HCT116 (cell line): ENCODE results near the gene NBPF12. TPM values are rescaled to one million over a fixed set of nuclear protein-coding genes. Genes with fewer than 3 reads are reported as not detected.
"Not testable (repeated sequence)": the region's sequence is repeated elsewhere in the genome, so short reads cannot be mapped to it uniquely, and the experiment has no call there.

ENCODE experiments used
- ATAC-seq: fragments of 200-7000 bp; cut with Tn5 transposase; 2 replicates; pipeline ENCODE4 v1.9.1; 2020; ENCODE audit warnings: mild to moderate bottlenecking, moderate library complexity
- Bru-seq: library from RNA; stranded (reverse); fragments of 400-500 nt; gene quantifications from one replicate; lab custom pipeline; 2021; lab: Mats Ljungman, UMichigan
- BruChase-seq, 2 experiments: library from RNA; stranded (reverse); fragments of 400-500 nt; gene quantifications; one replicate each; lab custom pipeline; 2021; lab: Mats Ljungman, UMichigan
- BruUV-seq: library from RNA; stranded (reverse); fragments of 400-500 nt; replicated peaks from 2 replicates; lab custom pipeline; 2021; lab: Mats Ljungman, UMichigan
- CTCF ChIA-PET: fragments of 300-600 bp; sonication (Branson Sonifier 250); formaldehyde crosslinking; loops from one replicate; lab custom pipeline; 2021; ENCODE audit warnings: antibody characterized with exemption; lab: Charles Lee
- POLR2A ChIA-PET: fragments of 300-600, 350-600 bp; sonication (Branson Sonifier 250); formaldehyde crosslinking; loops from one replicate; lab custom pipeline; 2021; ENCODE audit warnings: antibody characterized with exemption; lab: Charles Lee
- RAD21 ChIA-PET, 2 experiments: fragments of 300-600 bp; sonication (Branson Sonifier 250); formaldehyde crosslinking; loops; one replicate each; lab custom pipeline; 2023; ENCODE audit warnings: low total read pairs in 2 of 2; ENCODE audit not compliant: uncharacterized antibody in 2 of 2, unreplicated experiment in 2 of 2, low non-redundant PET in 1 of 2; lab: Charles Lee
- DNase-seq: peaks from one replicate; pipeline ENCODE4 v3.0.0-alpha.2; 2010; ENCODE audit warnings: low read depth, low spot score
- H2AFZ ChIP-seq: fragments of 200-600 bp; shearing (Covaris generic), sonication (generic); 2 replicates; pipeline ENCODE4 v1.6.1; 2017; ENCODE audit warnings: low read depth, mixed run types, mixed read lengths, antibody characterized with exemption, low read length; ENCODE audit not compliant: poor library complexity, severe bottlenecking
- H3K27ac ChIP-seq: 2 replicates; pipeline ENCODE4 v1.5.1; 2012; ENCODE audit warnings: low read depth, low read length
- H3K27me3 ChIP-seq: fragments of 200-600 bp; sonication (generic); 2 replicates; pipeline ENCODE4 v1.6.1; 2016; ENCODE audit warnings: mixed run types, low read length, mixed read lengths; ENCODE audit not compliant: insufficient read depth
- H3K36me3 ChIP-seq, 2 experiments: fragments of 200-500 bp in 1 of 2; fragments of 200-600 bp in 1 of 2; sonication (Bioruptor generic) in 1 of 2; sonication (generic) in 1 of 2; 2 replicates each; pipeline versions ENCODE4 v1.5.1 to v1.6.1; 2014 to 2016; ENCODE audit warnings: low read length in 2 of 2, inconsistent platforms in 1 of 2, mixed read lengths in 1 of 2, mixed run types in 1 of 2; ENCODE audit not compliant: insufficient read depth in 2 of 2, control insufficient read depth in 1 of 2
- H3K4me1 ChIP-seq, 2 experiments: fragments of 200-600 bp in 1 of 2; sonication (generic) in 1 of 2; 2 replicates each; pipeline versions ENCODE4 v1.5.1 to v1.6.1; 2012 to 2017; ENCODE audit warnings: low read length in 2 of 2, inconsistent platforms in 1 of 2, mild to moderate bottlenecking in 1 of 2, mixed read lengths in 1 of 2, mixed run types in 1 of 2, moderate library complexity in 1 of 2; ENCODE audit not compliant: insufficient read depth in 2 of 2, control insufficient read depth in 1 of 2
- H3K4me2 ChIP-seq: fragments of 200-600 bp; sonication (generic); 2 replicates; pipeline ENCODE4 v1.6.1; 2017; ENCODE audit warnings: mixed run types, low read length, mixed read lengths
- H3K4me3 ChIP-seq, 2 experiments: fragments of 200-600 bp in 1 of 2; sonication (generic) in 1 of 2; replicated peaks in 1 of 2; 2 replicates each; pipeline ENCODE4 v1.5.1; 2011 to 2016; ENCODE audit warnings: low read length in 2 of 2, control low read depth in 1 of 2, low read depth in 1 of 2, mild to moderate bottlenecking in 1 of 2, mixed read lengths in 1 of 2, mixed run types in 1 of 2
- H3K79me2 ChIP-seq: fragments of 200-600 bp; sonication (generic); 2 replicates; pipeline ENCODE4 v1.6.1; 2017; ENCODE audit warnings: mild to moderate bottlenecking, mixed run types, low read length, moderate library complexity, mixed read lengths; ENCODE audit not compliant: insufficient read depth
- H3K9ac ChIP-seq: fragments of 200-600 bp; sonication (generic); 2 replicates; pipeline ENCODE4 v1.6.1; 2016; ENCODE audit warnings: low read length, mixed read lengths
- H3K9me2 ChIP-seq: fragments of 200-600 bp; sonication (generic), shearing (Covaris generic); 2 replicates; pipeline ENCODE4 v1.6.1; 2017; ENCODE audit warnings: mixed run types, mild to moderate bottlenecking, moderate library complexity; ENCODE audit not compliant: insufficient read depth
- H3K9me3 ChIP-seq, 2 experiments: fragments of 200-500 bp in 1 of 2; fragments of 200-600 bp in 1 of 2; sonication (Bioruptor generic) in 1 of 2; sonication (generic) in 1 of 2; 2 replicates each; pipeline ENCODE4 v1.6.1; 2014 to 2017; ENCODE audit warnings: low read length in 2 of 2, mixed read lengths in 2 of 2, inconsistent platforms in 1 of 2, low read depth in 1 of 2, mild to moderate bottlenecking in 1 of 2, mixed run types in 1 of 2, moderate library complexity in 1 of 2; ENCODE audit not compliant: control insufficient read depth in 1 of 2, insufficient read depth in 1 of 2
- H4K20me1 ChIP-seq: fragments of 200-600 bp; sonication (generic), shearing (Covaris generic); 2 replicates; pipeline ENCODE4 v1.6.1; 2017; ENCODE audit warnings: mixed run types, mild to moderate bottlenecking, moderate library complexity; ENCODE audit not compliant: insufficient read depth
- ELF1 ChIP-seq: IDR thresholded peaks from 2 replicates; pipeline ENCODE4 v1.6.1; 2012; ENCODE audit warnings: low read depth, borderline replicate concordance
- POLR2AphosphoS5 ChIP-seq: IDR thresholded peaks from 2 replicates; pipeline ENCODE4 v1.6.1; 2011; ENCODE audit warnings: mild to moderate bottlenecking, low read depth, low read length, moderate library complexity
- SIN3A ChIP-seq: IDR thresholded peaks from 2 replicates; pipeline ENCODE4 v1.6.1; 2012; ENCODE audit warnings: low read depth
- ZFX ChIP-seq: fragments of 450-650 bp; IDR thresholded peaks from 2 replicates; pipeline ENCODE4 v1.6.1; 2017
- intact Hi-C: fragments of 100-400 bp; cut with micrococcal nuclease; formaldehyde crosslinking; loops from 2 replicates; pipeline ENCODE4 v1.10.0; 2022
- long read RNA-seq: library from polyadenylated mRNA; unstranded; transcript quantifications from one replicate; pipeline ENCODE4 v2.0.0, GENCODE V29; 2021; ENCODE audit not compliant: unreplicated experiment
- polyA plus RNA-seq: library from polyadenylated mRNA; unstranded; fragments of >200 nt; gene quantifications from 2 replicates; pipeline ENCODE4 v1.2.1, GENCODE V29; 2012; ENCODE audit warnings: missing spikeins
- total RNA-seq: library from RNA; stranded (reverse); gene quantifications from one replicate; pipeline ENCODE4 v1.2.1, GENCODE V29; 2021; ENCODE audit not compliant: unreplicated experiment
- TF ChIP-seq, protein P1 (sequence below): IDR thresholded peaks from 2 replicates; pipeline ENCODE4 v1.6.1; 2012
- TF ChIP-seq, protein P2 (sequence below): IDR thresholded peaks from 2 replicates; pipeline ENCODE4 v1.6.1; 2011; ENCODE audit warnings: mild to moderate bottlenecking, low read length, moderate library complexity; ENCODE audit not compliant: insufficient replicate concordance; ENCODE audit errors: extremely low read depth

Gene NBPF12, protein sequence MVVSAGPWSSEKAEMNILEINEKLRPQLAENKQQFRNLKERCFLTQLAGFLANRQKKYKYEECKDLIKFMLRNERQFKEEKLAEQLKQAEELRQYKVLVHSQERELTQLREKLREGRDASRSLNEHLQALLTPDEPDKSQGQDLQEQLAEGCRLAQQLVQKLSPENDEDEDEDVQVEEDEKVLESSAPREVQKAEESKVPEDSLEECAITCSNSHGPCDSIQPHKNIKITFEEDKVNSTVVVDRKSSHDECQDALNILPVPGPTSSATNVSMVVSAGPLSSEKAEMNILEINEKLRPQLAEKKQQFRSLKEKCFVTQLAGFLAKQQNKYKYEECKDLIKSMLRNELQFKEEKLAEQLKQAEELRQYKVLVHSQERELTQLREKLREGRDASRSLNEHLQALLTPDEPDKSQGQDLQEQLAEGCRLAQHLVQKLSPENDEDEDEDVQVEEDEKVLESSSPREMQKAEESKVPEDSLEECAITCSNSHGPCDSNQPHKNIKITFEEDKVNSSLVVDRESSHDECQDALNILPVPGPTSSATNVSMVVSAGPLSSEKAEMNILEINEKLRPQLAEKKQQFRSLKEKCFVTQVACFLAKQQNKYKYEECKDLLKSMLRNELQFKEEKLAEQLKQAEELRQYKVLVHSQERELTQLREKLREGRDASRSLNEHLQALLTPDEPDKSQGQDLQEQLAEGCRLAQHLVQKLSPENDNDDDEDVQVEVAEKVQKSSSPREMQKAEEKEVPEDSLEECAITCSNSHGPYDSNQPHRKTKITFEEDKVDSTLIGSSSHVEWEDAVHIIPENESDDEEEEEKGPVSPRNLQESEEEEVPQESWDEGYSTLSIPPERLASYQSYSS (N-terminal part only)
- 12.1 TPM for total RNA-seq
- 5.9 and 6.0 TPM in 2 replicates for polyA plus RNA-seq
- percentile 77 among the genes with signal in this experiment for Bru-seq, nascent RNA
- BruChase-seq, experiment 1, labeled RNA remaining after a 6-hour chase, result percentile 74 among the genes with signal in this experiment
- percentile 85 among the genes with signal in this experiment for BruChase-seq, experiment 2, labeled RNA remaining after a 2-hour chase
- long read RNA-seq, partial matches to known transcripts, result 2 of 9 reads
- long read RNA-seq, other reads (novel, unspliced or antisense), result 7 of 9 reads

DNA sequence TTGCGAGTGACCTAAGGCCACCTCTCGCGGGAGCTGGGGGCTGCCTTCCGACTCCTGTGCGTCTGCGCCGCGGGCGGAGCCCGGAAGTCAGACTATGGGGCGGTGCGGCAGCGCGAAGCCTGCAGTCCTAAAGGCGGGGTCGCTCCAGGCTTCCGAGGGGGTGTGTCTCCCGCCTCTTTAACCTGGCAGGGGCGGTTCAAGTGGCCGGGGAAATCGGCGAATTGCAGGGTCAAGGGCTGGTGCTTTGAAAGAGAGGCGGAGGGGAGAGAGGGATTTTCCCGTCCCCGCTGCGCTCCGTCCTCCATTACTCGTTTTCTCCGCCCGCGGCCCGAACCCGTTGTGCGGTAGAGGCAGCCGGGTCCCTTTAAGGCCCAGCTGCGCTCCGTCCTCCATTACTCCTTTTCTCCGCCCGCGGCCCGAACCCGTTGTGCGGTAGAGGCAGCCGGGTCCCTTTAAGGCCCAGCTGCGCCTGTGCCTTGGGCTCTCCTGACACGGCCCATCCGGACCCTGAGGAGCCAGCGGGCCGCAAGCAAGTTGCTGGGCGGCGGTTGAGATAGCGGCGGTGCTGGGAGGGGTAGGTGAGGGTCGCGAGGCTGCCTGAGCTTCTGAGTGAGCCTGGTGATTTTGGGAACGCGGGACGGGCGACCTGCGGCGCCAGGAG, at the start of gene NBPF12:
TSS of gene NBPF12 (plus strand) at position 83 of the 661 bp plus-strand sequence. CDS start 21,820 bp downstream, outside the sequence.
- peak within 1 kb of the TSS; percentile 73 for H3K4me2 ChIP-seq
- DNase-seq, result peak; percentile 51
- H3K27ac ChIP-seq, result peak within 1 kb of the TSS; percentile 70
- peak within 1 kb of the TSS; percentile 61 to 70 for H3K4me3 ChIP-seq
- H3K9me3 ChIP-seq, H3K4me1 ChIP-seq, H4K20me1 ChIP-seq, intact Hi-C loops, RAD21 ChIA-PET, POLR2A ChIA-PET, H3K9me2 ChIP-seq, CTCF ChIA-PET, H3K79me2 ChIP-seq, H2AFZ ChIP-seq, H3K27me3 ChIP-seq, H3K36me3 ChIP-seq: not testable (repeated sequence)
- ATAC-seq, result peak; percentile 95
- peak within 1 kb of the TSS; percentile 67 for H3K9ac ChIP-seq
- TF ChIP-seq ZFX, result peak; percentile 88
- peak; percentile 54 for TF ChIP-seq POLR2AphosphoS5
- TF ChIP-seq, protein P1, sequence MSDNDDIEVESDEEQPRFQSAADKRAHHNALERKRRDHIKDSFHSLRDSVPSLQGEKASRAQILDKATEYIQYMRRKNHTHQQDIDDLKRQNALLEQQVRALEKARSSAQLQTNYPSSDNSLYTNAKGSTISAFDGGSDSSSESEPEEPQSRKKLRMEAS, result peak; percentile 29; the same call in 1 of the 2 replicates
- TF ChIP-seq SIN3A, result peak; percentile 34; the same call in 1 of the 2 replicates
- TF ChIP-seq, protein P2, sequence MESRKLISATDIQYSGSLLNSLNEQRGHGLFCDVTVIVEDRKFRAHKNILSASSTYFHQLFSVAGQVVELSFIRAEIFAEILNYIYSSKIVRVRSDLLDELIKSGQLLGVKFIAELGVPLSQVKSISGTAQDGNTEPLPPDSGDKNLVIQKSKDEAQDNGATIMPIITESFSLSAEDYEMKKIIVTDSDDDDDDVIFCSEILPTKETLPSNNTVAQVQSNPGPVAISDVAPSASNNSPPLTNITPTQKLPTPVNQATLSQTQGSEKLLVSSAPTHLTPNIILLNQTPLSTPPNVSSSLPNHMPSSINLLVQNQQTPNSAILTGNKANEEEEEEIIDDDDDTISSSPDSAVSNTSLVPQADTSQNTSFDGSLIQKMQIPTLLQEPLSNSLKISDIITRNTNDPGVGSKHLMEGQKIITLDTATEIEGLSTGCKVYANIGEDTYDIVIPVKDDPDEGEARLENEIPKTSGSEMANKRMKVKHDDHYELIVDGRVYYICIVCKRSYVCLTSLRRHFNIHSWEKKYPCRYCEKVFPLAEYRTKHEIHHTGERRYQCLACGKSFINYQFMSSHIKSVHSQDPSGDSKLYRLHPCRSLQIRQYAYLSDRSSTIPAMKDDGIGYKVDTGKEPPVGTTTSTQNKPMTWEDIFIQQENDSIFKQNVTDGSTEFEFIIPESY, result peak; percentile 68
- peak; percentile 54 for TF ChIP-seq ELF1
- TSS peak; percentile 69 for BruUV-seq

DNA sequence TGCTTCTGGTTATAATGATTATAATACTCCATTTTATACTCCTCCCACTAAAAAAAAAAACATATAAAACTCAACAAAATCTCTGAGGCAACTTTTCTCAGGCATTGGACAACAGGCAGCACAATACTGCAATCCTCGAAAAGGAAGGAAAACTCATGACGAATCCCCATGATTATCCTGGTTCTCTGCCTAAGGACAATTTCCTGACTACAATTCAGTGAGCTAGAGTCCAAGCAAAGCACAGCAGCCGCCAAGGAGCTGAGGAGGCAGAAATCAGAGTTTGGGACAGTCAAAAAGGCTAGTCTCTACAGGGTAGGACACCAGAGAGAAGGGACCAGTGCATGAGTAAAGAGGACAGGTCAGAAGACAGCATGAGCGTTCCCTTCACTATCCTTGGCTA, 46.8 kb upstream of the NBPF12 start:
- H3K9ac ChIP-seq, RAD21 ChIA-PET: not testable (repeated sequence)

More for the DNA sequence above, 46.8 kb upstream of the NBPF12 start:
- ATAC-seq, H3K4me3 ChIP-seq, H2AFZ ChIP-seq, DNase-seq, H3K9me3 ChIP-seq, H3K27ac ChIP-seq, intact Hi-C loops, H3K4me2 ChIP-seq, H4K20me1 ChIP-seq, H3K36me3 ChIP-seq, H3K79me2 ChIP-seq, H3K4me1 ChIP-seq, BruUV-seq, H3K9me2 ChIP-seq, CTCF ChIA-PET, H3K27me3 ChIP-seq, POLR2A ChIA-PET: not testable (repeated sequence)
